Measurements from ENCODE around the gene DYRK4.

GRCh38 chr12:4588916-4589315 is 26.9 kb downstream of the DYRK4 start:
- TF ChIP-seq CTCF (IDR thresholded peaks at IDR 0.05; ENCODE audit: borderline replicate concordance, extremely low read depth, low read length, poor library complexity, severe bottlenecking) (no peak), EZH2 (IDR thresholded peaks at IDR 0.05; ENCODE audit: borderline replicate concordance, low read depth, low read length, severe bottlenecking) (no peak)

Data from DND-41 (cell line).